ENCODE results near the gene EXD3.
"Not testable (repeated sequence)": the region's sequence is repeated elsewhere in the genome, so short reads cannot be mapped to it uniquely, and the experiment has no call there.

The EXD3 gene

DNA sequence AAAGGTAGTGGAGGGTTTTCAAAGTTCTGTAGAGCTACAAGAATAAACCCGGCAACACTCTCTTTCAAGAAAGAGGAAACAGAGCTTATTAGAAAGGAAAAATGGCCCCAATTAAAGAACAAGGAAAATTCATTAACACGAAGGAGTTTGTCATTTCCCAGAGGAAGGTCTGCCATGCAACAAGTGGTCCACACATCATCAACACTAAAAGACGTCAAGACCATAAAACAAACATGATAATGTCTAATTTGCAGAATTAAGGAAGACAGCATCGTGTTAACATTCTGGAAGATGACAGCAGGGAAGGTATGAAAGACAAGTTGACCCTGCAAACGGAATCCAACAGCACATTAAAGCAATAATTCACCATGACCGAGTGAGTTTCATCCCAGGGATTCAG, 92.3 kb downstream of the EXD3 start:
- DNase-seq: no peak

DNA sequence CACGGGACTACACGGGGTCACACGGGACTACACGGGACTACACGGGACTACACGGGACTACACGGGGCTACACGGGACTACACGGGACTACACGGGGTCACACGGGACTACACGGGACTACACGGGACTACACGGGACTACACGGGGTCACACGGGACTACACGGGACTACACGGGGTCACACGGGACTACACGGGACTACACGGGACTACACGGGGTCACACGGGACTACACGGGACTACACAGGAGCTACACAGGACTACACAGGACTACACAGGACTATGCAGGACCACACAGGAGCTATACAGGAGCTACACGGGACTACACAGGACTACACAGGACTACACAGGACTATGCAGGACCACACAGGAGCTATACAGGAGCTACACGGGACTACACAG, 93.4 kb downstream of the EXD3 start:
- DNase-seq: not testable (repeated sequence)

DNA sequence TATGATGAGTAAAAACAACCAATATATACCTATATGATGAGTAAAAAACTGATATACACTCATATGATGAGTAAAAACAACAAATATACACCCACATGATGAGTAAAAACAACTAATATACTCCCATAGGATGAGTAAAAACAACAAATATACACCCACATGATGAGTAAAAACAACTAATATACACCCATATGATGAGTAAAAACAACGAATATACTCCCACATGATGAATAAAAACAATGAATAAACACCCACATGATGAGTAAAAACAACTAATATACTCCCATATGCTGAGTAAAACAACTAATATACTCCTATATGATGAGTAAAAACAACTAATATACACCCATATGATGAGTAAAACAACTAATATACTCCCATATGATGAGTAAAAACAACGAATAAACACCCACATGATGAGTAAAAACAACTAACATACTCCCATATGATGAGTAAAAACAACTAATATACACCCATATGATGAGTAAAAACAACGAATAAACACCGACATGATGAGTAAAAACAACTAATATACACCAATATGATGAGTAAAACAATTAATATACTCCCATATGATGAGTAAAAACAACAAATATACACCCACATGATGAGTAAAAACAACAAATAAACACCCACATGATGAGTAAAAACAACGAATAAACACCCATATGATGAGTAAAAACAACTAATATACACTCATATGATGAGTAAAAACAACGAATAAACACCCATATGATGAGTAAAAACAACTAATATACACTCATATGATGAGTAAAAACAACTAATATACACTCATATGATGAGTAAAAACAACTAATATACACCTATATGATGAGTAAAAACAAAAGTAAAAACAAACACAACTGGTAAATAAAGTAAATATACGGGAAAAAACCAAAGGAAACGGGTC, 95.1 kb downstream of the EXD3 start:
- DNase-seq: not testable (repeated sequence)

DNA sequence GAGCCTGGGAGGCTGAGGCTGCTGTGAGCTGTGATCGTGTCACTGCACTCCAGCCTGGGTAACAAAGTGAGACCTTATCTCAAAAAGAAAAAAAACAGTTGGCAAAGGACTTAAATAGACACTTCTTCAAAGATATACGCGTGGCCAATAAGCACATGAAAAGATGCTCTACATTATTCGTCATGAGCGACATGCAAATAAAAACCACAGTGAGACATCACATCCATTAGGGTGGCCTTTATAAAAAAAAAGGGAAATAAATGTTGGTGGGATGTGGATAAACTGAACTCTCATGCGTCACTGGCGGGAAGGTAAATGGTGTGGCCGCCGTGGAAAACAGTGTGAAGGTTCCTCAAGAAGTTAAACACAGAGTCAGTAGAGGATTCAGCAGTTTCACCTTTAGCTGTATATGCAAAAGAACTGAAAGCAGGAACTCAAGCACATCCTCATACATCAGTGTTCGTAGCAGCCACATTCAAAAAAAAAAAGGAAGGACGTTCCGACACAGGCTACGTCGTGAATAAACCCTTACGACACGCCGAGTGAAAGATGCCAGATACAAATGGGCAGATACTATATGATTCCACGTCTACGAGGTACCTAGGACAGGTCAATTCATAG, 96.4 kb downstream of the EXD3 start:
- DNase-seq: no peak

DNA sequence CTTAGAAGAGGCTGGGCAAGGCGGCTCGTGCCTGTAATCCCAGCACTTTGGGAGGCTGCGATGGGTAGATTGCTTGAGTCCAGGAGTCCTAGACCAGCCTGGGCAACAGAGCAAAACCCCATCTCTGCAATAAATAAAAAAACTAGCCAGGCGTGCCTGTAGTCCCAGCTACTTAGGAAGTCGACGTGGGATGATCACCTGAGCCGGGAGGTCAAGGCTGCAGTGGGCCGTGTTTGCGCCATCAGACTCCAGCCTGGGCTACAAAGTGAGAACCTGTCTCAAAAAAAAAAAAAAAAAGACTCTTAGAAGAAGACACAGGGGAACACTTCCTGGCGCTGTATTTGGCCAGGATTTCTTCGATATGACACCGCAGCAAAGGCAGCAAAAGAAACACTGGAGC, 97.2 kb downstream of the EXD3 start:
- no peak for DNase-seq

DNA sequence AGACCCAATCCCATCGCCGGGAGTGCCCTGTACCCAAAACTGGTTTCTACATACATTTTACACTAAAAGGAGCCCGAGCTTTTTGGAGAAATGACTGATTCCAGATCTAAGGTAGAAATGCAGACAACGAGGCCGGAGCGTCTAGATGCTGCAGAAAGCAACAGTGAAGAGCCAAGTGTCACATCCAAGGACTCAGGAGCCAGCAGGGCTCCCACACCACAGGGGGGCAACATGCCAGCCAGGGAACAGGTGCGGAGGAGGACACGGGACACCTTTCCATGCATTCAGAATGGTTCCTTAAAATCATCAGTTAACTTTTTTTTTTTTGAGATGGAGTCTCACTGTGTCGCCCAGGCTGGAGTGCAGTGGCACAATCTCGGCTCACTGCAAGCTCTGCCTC, 97.8 kb downstream of the EXD3 start:
- no peak for DNase-seq

DNA sequence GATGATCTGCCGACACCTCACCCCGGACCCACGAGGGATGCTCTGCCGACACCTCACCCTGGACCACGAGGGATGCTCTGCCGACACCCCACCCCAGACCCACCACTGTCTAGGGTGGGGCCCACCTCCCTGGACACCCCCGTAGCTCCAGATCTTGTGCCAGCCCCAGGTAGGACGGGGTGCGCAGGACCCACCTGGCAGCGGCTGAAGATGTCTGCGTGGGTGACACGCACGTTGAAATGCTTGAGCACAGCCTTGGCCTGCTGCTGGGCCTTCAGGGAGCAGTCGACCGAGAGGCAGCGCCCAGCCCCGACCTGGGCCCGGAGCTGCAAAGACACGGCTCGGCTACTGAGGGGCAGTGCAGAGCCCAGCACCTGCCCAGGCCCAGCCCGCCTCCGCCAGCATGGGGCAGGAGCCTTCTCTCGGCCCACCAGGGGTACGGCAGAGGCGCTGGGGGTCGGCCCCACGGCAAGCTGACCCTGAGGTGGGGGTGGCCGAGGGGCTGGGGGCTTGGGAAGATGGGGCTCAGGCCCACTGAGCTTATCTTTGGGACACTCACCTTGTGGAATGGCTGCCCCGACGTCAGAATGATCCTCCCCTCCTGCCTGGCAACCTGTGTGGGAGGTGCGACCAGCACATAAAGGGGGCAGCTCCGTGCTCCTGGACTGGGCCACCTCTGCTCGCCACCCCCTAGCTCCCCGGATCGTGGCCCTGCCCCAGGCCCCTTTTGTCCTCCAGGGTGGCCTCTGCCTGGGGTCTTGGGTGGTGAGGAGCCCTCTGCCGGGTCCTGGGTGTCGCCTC, 99.2 kb downstream of the EXD3 start:
- no peak for DNase-seq

DNA sequence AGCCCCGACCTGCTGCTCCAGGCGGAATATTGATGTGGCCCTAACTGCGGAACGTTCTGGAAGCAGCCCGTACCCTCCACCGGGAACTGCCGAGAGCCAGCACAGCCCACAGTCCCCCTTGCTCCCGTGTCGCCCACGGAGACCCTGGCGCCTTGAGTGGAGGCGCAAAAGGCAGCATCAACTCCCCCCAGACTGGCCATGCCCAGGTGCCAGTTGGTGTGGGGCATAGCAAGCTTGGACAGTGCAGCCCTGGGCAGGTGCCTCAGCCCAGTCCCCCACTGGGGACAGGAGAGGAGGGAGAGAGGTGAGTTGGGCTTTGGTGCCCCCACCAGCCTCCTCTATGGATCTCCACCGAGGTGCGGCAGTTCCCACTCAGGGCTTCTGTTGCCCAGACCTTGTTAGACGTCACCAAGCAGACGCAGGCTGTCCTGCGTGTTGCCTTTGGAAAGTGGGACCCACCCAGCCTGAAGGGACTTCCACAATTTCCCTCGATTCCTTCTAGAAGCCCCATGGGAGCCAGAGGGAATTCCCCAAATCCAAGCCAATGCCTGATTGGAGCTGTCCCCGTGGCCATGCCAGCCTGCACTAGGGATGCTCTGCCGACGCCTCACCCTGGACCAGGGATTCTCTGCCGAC, 101.1 kb downstream of the EXD3 start:
- no peak for DNase-seq

DNA sequence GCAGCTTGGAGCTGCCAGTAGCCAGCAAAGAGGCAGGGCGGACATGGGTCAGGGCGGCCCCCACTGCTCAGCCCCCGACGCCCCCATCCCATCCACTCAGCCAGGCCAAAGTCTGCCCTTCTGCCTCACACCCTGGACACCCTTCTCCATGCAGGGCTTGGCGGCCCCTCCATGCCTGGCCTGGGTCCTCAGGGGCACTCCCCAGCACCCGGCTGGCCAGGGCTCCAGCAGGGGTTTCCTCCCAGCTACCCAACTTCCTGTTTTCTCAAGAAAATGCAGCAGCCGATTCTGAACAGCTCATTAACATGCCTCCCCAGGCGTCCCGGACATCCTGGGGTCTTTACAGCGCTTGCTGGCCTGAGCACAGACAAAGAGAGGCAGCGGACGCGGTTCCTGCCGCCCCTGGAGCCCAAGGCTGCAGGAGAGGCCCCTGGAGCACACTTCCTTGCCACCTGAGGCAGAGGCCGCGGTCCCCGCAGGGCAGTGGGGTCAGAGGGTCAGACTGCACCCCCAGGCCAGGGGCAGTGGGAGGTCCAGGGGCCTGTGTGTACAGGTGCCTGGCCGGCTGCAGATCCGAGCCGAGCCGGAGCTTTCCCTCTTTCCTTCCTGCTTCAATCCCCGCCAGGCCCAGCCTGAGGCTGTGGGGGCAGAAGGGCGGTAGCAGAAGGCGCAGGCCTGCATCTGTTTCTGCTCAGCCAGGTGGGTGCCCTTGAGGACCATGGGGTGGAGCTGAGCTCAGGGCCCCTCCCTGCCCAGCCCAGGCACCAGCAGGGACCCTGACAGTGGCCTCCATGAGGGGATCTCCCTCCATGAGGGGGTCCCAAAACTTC, 102.2 kb downstream of the EXD3 start:
- no peak for DNase-seq

DNA sequence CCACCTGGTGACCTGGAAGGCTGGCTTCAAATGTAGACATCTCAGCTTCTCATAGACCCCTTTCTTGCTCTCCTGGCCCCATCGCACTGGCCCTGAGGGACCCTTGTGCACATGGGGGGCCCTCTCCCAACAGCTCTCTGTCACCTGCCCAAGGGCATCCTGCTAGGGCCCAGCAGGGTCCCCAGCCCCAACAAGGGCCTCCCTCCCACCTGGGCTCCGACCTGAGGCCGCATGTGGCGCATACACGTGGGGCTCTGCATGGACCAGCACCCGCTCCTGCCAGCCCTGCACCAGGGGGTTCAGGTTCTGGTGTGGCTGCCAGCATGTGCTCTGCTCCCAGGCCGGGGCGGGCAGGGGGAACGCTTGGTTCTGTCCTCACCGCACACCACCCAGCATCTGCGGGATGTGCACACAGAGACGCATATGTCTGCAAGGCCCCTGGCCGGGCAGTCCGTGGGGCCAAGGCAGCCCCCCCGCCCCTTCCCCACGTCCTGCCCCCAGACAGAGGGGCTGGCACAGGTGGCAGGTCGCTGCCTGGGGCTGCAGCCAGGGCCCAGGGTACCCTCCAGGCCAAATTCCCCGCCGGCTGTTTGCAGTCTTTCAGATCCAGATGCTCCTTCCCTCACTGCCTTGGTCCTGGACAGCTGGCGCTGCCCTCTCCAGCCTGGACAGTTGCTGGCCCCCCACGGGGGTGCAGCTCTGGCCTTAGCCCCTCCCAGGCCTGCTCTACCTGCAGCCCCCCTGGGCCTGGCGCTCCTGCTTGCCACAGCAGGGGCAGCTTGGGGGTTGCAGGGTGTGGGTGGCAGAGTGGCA, 103.0 kb downstream of the EXD3 start:
- no peak for DNase-seq

DNA sequence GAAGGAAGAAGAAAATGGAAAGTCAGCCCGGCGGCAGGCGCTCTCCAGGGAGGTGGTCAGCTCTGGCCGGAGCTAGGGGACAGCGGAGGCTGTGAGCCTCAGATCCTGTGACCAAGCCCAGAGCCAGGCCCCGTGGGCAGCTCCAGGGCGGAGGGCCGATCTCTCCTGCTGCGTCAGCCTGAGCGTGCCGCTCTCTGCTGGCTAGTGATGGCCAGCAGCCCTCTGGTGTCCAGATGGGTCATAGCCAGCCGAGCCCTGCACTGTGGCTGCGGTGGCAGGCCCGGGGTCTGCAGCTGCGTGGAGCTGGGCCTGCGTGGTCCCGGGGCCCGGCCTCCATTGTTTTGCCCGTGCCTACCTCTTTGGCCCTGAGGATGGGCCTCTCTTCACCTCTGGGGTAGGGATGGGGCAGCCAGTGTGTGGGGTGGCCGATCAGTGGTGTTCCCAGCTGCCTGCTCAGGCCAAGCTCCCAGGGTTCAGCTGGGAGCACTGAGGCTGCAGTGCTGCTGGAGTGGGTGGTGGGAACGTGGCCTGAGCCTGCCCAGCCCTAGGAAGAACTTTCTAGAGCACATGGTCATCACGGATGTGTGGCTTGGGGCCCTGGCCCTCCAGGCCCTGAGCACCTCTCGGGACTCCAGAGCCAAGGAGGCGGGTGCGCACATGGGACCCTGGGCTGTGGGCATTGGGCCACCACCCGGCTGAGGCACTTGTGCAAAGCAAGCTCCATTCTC, 103.8 kb downstream of the EXD3 start:
- no peak for DNase-seq

DNA sequence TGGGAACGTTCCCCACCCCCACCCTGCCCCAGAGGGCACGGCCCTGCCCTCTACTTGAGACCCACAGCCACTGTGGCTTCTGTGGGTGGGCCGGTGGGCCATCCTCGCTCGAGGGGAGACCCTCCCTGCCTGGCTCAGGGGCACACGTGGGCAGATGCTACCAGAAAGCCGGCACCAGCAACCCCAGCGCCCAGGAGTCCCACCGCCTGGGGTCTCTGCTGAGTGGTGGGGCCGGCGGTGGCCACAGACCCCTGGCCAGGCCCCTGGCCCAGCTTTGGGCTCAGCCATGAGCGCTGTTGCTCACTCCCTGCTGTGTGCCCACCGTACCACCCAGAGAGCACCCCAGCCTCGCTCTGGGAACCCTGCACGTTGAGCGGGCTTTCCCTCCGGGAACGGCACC, 104.4 kb downstream of the EXD3 start:
- DNase-seq: no peak

DNA sequence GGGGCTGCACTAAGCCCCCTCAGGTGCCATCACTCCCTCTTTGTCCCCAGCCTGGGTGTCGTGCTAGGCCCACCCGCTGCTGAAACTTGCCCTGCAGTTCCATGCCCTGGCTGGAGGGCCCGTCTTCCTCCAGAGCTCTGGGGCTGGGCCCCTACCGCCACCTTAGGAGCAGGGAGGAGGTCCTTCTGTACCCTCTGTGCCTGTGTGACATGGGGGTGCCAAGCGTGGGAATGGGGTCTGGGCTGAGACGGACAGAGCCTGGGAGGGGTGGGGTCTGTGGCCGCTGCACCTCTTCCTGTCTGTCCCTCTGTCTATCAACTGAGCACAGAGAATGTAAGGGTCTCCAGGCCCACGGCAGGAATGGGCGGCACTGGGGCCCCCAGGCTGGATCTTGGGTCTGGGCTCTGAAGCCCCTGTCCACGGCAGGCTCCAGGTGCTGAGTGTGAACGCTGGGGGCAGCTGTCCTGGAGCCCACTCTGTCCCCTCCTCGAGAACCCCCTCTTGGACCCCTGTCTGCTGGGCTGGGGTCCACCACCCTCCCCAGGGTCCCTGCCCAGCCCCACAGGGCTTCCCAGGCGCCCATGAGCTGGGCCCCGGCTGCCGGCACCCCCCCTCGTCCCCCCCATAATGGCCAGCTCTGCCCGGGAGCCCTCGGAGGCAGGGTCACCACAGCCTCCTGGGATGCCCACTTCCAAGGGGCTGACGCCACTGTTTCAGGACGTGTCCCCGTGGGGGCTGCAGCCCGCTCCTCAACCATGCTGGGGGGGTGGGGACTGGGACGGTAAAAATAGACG, 105.0 kb downstream of the EXD3 start:
- no peak for DNase-seq

DNA sequence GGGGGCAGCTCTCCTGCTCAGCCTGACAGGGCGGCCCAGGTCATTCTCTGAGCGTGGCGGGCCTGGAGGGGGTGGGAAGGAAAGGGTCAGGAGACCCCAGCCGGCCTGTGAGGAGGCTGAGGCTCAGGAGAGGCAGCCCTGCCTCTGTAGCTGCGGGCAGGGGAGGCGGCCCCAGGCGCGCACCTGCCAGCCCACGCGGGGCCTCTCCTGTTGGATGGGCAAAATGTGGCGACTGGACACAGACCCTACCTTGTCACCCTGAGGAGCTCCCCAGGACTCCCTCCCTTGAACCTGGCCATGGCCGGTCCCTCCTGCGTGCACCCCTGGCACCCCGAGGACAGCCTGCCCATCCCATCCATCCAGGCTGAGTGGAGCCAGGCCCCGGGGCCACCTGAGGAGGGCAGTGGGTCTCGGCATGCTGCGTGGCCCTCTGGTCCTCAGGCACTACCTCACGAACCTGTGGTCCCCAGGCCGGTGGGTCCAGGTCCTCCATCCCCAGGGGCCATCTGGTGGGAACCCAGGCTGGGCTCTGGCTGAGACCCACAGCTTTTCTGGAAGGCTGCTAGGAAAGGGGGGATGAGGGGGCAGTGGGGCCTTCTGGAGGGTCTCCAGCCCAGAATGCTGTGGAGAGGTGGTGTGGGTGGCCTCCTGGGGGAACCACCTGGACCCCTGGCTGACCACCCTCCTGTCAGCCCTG, 105.8 kb downstream of the EXD3 start:
- DNase-seq: no peak

DNA sequence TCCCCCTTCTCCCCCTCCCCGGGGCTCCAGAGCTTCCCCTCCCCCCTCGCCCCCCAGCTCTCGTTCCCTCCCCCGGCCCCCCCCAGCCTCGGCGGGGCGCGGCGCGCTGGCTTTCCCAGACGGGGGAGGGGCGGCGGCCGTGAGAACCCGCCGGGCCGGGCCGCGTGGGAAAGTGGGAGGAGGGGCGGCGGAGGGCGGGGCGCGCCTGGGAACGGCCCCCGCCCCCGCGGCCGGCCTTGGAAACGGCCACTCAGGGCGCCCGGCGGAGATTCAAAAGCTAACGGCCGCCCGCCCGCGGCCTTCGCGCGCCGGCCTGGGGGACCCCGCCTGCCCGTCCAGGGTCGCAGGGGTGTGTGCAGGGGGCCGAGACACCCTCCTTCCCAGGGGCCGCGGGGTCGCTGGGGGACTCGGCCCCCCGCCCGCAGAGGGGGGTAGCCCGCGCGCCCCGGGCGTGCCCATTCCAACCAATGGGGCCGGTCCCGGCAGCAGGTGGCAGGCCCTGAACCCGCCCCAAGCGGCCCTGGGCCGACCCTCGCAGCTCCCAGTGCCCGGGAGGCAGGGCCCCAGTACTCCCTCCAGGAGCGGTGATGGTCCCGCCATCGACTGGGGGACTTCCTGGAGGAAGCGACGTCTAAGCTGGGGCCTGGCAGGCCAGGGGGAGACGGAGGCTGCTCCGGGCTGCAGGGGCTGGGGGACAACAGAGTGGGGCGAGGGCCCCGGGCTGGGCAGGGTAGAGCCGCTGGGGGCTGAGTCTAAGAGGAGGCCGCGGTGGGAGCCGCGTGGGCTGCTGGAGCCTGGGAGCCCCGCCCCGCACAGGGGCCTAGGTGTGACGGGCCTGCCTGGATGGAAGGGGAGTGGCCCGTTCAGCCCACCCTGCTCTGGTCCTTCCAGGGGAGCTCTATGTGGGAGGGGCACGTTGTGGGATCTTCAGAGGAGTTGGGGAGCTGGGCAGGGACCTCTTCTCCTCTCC, 106.7 kb downstream of the EXD3 start:
- no peak for DNase-seq

DNA sequence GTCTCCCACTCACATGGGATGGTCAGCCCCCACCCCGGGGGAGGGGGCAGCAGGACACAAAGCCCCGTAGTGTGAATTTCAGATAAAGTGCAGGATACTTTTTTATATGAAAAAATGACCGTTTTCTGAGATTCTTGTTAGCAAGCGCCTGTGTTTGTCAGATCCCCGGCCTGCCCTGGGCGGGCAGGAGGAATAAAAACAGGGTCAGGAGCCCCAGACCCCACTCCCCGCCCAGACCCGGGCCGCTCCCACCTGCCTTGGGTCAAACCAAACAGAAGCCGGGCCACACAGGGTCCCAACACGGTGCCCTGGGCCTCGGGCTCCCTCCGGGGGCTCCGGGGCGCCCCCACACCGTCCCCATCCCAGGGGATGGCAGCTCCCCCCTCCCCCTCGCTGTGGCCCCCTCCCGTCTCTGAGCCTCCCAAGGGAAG, 107.4 kb downstream of the EXD3 start:
- no peak for DNase-seq
